IMR-90 (cell line): ENCODE data around the gene ADGRG2. TPM values are rescaled to one million over a fixed set of nuclear protein-coding genes. Genes with fewer than 3 reads are reported as not detected.

ENCODE experiments used
- ATAC-seq: fragments of 200-7000 bp; cut with Tn5 transposase; 2 replicates; pipeline ENCODE4 v1.9.1; 2020; ENCODE audit warnings: low read depth, mild to moderate bottlenecking, moderate library complexity
- BruUV-seq: library from RNA; stranded (reverse); fragments of 400-500 nt; replicated peaks from 2 replicates; lab custom pipeline; 2021; lab: Mats Ljungman, UMichigan
- CTCF ChIA-PET: fragments of 300-600 bp; formaldehyde crosslinking; extraction: SDS; loops from one replicate; lab custom pipeline; 2021; ENCODE audit warnings: antibody characterized with exemption; lab: Yijun Ruan, JAX
- POLR2A ChIA-PET: fragments of 300-600 bp; sonication (Branson Sonifier 250); formaldehyde crosslinking; loops from one replicate; lab custom pipeline; 2022; ENCODE audit warnings: antibody characterized with exemption; ENCODE audit not compliant: unreplicated experiment; lab: Charles Lee
- DNase-seq: peaks from one replicate; pipeline ENCODE4 v3.0.0; 2013
- H2AFZ ChIP-seq: replicated peaks from 2 replicates; pipeline ENCODE3; 2013; ENCODE audit warnings: low read length, mild to moderate bottlenecking; ENCODE audit not compliant: poor library complexity
- H2AK5ac ChIP-seq: 2 replicates; pipeline ENCODE4 v1.6.1; 2013; ENCODE audit warnings: low read depth, low read length, inconsistent platforms
- H2AK9ac ChIP-seq: replicated peaks from 2 replicates; pipeline ENCODE3; 2013; ENCODE audit warnings: mild to moderate bottlenecking, low read depth, low read length, moderate library complexity; ENCODE audit not compliant: poor library complexity
- H2BK120ac ChIP-seq: 2 replicates; pipeline ENCODE4 v1.6.1; 2013; ENCODE audit warnings: low read depth, low read length, inconsistent platforms
- H2BK15ac ChIP-seq: 3 replicates; pipeline ENCODE4 v1.6.1; 2013; ENCODE audit warnings: low read depth, low read length, inconsistent platforms
- H2BK20ac ChIP-seq: 2 replicates; pipeline ENCODE4 v1.6.1; 2013; ENCODE audit warnings: low read depth, mild to moderate bottlenecking, inconsistent platforms, low read length, moderate library complexity
- H2BK5ac ChIP-seq: 2 replicates; pipeline ENCODE4 v1.6.1; 2013; ENCODE audit warnings: mild to moderate bottlenecking, low read depth, low read length, inconsistent platforms; ENCODE audit not compliant: poor library complexity, severe bottlenecking
- H3K14ac ChIP-seq: replicated peaks from 2 replicates; pipeline ENCODE4 v1.6.1; 2013; ENCODE audit warnings: low read depth, low read length, inconsistent platforms
- H3K18ac ChIP-seq: 2 replicates; pipeline ENCODE4 v1.6.1; 2013; ENCODE audit warnings: low read depth, low read length, control low read depth
- H3K23ac ChIP-seq: 2 replicates; pipeline ENCODE4 v1.6.1; 2013; ENCODE audit warnings: low read depth, low read length, inconsistent platforms
- H3K27ac ChIP-seq: 2 replicates; pipeline ENCODE4 v1.5.1; 2013; ENCODE audit warnings: mild to moderate bottlenecking, control low read depth, low read length; ENCODE audit not compliant: insufficient read depth
- H3K27me3 ChIP-seq: 2 replicates; pipeline ENCODE4 v1.6.1; 2013; ENCODE audit warnings: low read length; ENCODE audit not compliant: control insufficient read depth, insufficient read depth
- H3K36me3 ChIP-seq: 2 replicates; pipeline ENCODE4 v1.6.1; 2013; ENCODE audit warnings: low read length, mixed read lengths; ENCODE audit not compliant: control insufficient read depth, insufficient read depth
- H3K4ac ChIP-seq: 2 replicates; pipeline ENCODE4 v1.6.1; 2013; ENCODE audit warnings: low read depth, low read length, inconsistent platforms
- H3K4me1 ChIP-seq: 2 replicates; pipeline ENCODE4 v1.6.1; 2013; ENCODE audit warnings: low read length, mixed read lengths; ENCODE audit not compliant: control insufficient read depth, insufficient read depth
- H3K4me2 ChIP-seq: 2 replicates; pipeline ENCODE4 v1.6.1; 2013; ENCODE audit warnings: low read depth, mild to moderate bottlenecking, control low read depth, low read length, moderate library complexity
- H3K4me3 ChIP-seq: 2 replicates; pipeline ENCODE4 v1.5.1; 2013; ENCODE audit warnings: low read depth, mild to moderate bottlenecking, control low read depth, low read length, moderate library complexity; ENCODE audit not compliant: insufficient read depth
- H3K56ac ChIP-seq: 2 replicates; pipeline ENCODE4 v1.6.1; 2013; ENCODE audit warnings: low read length, inconsistent platforms; ENCODE audit not compliant: insufficient read depth; ENCODE audit errors: extremely low read depth
- H3K79me1 ChIP-seq, 2 experiments: 2 replicates each; pipeline ENCODE4 v1.6.1; 2013; ENCODE audit warnings: low read length in 2 of 2, inconsistent platforms in 1 of 2, low read depth in 1 of 2
- H3K9ac ChIP-seq: 2 replicates; pipeline ENCODE4 v1.6.1; 2013; ENCODE audit warnings: low read depth, low read length, control low read depth
- H3K9me1 ChIP-seq: 2 replicates; pipeline ENCODE4 v1.6.1; 2013; ENCODE audit warnings: low read length, inconsistent platforms; ENCODE audit not compliant: insufficient read depth
- H3K9me3 ChIP-seq: 2 replicates; pipeline ENCODE4 v1.6.1; 2013; ENCODE audit warnings: low read length; ENCODE audit not compliant: control insufficient read depth, insufficient read depth
- H4K20me1 ChIP-seq: 2 replicates; pipeline ENCODE4 v1.6.1; 2013; ENCODE audit warnings: low read length, inconsistent platforms; ENCODE audit not compliant: insufficient read depth
- H4K5ac ChIP-seq: 2 replicates; pipeline ENCODE4 v1.6.1; 2013; ENCODE audit warnings: mild to moderate bottlenecking, low read depth, low read length, control low read depth
- H4K8ac ChIP-seq, 2 experiments: 2 replicates each; pipeline ENCODE4 v1.6.1; 2013; ENCODE audit warnings: low read depth in 2 of 2, low read length in 2 of 2, control low read depth in 1 of 2, inconsistent platforms in 1 of 2
- H4K91ac ChIP-seq: 2 replicates; pipeline ENCODE4 v1.6.1; 2013; ENCODE audit warnings: low read depth, low read length, inconsistent platforms; ENCODE audit not compliant: insufficient read depth
- BHLHE40 ChIP-seq: fragments of 150-350 bp; IDR thresholded peaks from 2 replicates; pipeline ENCODE4 v1.6.1; 2016; ENCODE audit warnings: mild to moderate bottlenecking, low read depth, low read length
- CEBPB ChIP-seq: IDR thresholded peaks from 2 replicates; pipeline ENCODE4 v1.6.1; 2012; ENCODE audit warnings: low read depth, low read length, improper control_type of control experiment
- CHD1 ChIP-seq: IDR thresholded peaks from 2 replicates; pipeline ENCODE4 v1.6.1; 2012; ENCODE audit warnings: low read depth, low read length, improper control_type of control experiment
- CTCF ChIP-seq: conservative IDR thresholded peaks from 2 replicates; pipeline ENCODE4 v1.5.1; 2012; ENCODE audit warnings: mild to moderate bottlenecking, low read depth, low read length, improper control_type of control experiment
- FOS ChIP-seq: fragments of 150-350 bp; IDR thresholded peaks from 2 replicates; pipeline ENCODE4 v1.6.1; 2016; ENCODE audit warnings: low read depth, low read length
- MAFK ChIP-seq: IDR thresholded peaks from 2 replicates; pipeline ENCODE4 v1.6.1; 2012; ENCODE audit warnings: low read depth, low read length, improper control_type of control experiment
- MAZ ChIP-seq: IDR thresholded peaks from 2 replicates; pipeline ENCODE4 v1.6.1; 2012; ENCODE audit warnings: low read depth, mild to moderate bottlenecking, low read length, improper control_type of control experiment, moderate library complexity, borderline replicate concordance
- MXI1 ChIP-seq: IDR thresholded peaks from 2 replicates; pipeline ENCODE4 v1.6.1; 2012; ENCODE audit warnings: low read depth, mild to moderate bottlenecking, low read length, moderate library complexity, borderline replicate concordance
- NFE2L2 ChIP-seq: fragments of 150-350 bp; IDR thresholded peaks from 2 replicates; pipeline ENCODE4 v1.6.1; 2016; ENCODE audit warnings: low read depth, mild to moderate bottlenecking, low read length
- POLR2A ChIP-seq: IDR thresholded peaks from 2 replicates; pipeline ENCODE4 v1.6.1; 2012; ENCODE audit warnings: mild to moderate bottlenecking, low read depth, low read length
- RAD21 ChIP-seq: IDR thresholded peaks from 2 replicates; pipeline ENCODE4 v1.6.1; 2012; ENCODE audit warnings: low read length, improper control_type of control experiment
- RCOR1 ChIP-seq: IDR thresholded peaks from 2 replicates; pipeline ENCODE4 v1.6.1; 2012; ENCODE audit warnings: mild to moderate bottlenecking, low read length, improper control_type of control experiment; ENCODE audit not compliant: insufficient replicate concordance
- RFX5 ChIP-seq: IDR thresholded peaks from 2 replicates; pipeline ENCODE4 v1.8.0; 2012; ENCODE audit warnings: low read depth, mild to moderate bottlenecking, low read length, moderate library complexity
- SMC3 ChIP-seq: fragments of 150-350 bp; IDR thresholded peaks from 2 replicates; pipeline ENCODE4 v1.6.1; 2016; ENCODE audit warnings: low read depth, mild to moderate bottlenecking, antibody characterized with exemption, low read length, moderate library complexity
- USF2 ChIP-seq: fragments of 150-350 bp; IDR thresholded peaks from 2 replicates; pipeline ENCODE4 v1.6.1; 2017; ENCODE audit warnings: mild to moderate bottlenecking, antibody characterized with exemption, low read length, low read depth
- WGBS, 2 experiments: methylation state at CpG; one replicate each; pipeline versions ENCODE4 v1.1.5 to v1.1.7; 2013; ENCODE audit warnings: missing lambda C conversion rate in 2 of 2; ENCODE audit not compliant: insufficient read length in 1 of 2; ENCODE audit errors: extremely low coverage in 2 of 2; 5-methylcytosine and 5-hydroxymethylcytosine counted together
- dilution Hi-C: fragments of 300-500 bp; cut with HindIII; formaldehyde crosslinking; loops from one replicate; pipeline ENCODE4 v1.14.3; 2018; ENCODE audit warnings: low sequenced_read_pairs; ENCODE audit not compliant: unreplicated experiment
- in situ Hi-C: fragments of 300-500 bp; cut with MboI; formaldehyde crosslinking; loops from 3 replicates; pipeline ENCODE4 v1.14.3; 2019; ENCODE audit warnings: low sequenced_read_pairs, inconsistent platforms, mixed read lengths
- intact Hi-C: fragments of 100-400 bp; cut with micrococcal nuclease; formaldehyde crosslinking; loops from 2 replicates; pipeline ENCODE4 v1.10.0; 2022
- polyA plus RNA-seq, 3 experiments: library from polyadenylated mRNA; depleted of rRNA; stranded (reverse); fragments of >200 nt; gene quantifications; 2 replicates each; pipeline ENCODE4 v1.2.3, GENCODE V29; 2012; ENCODE audit warnings: low replicate concordance in 1 of 3
- total RNA-seq: library from RNA; depleted of rRNA; stranded (reverse); fragments of >200 nt; gene quantifications from 2 replicates; pipeline ENCODE4 v1.2.3, GENCODE V29; 2012
- TF ChIP-seq, protein P1 (sequence below): fragments of 150-350 bp; IDR thresholded peaks from 2 replicates; pipeline ENCODE4 v1.6.1; 2016; ENCODE audit warnings: low read depth, mild to moderate bottlenecking, low read length, moderate library complexity, borderline replicate concordance

ADGRG2 gene
- total and polyA plus RNA-seq, 2 of the 4 experiments (the other 2 are of a cell fraction), result under 0.01 to 0.07 TPM

- Histone ChIP-seq H3K18ac (no peak overlapping the region), H3K9ac (no peak overlapping the region), H3K27ac (no peak overlapping the region), H3K56ac (no peak overlapping the region), H2AK9ac (no peak overlapping the region), H2BK20ac (no peak overlapping the region), H2AK5ac (no peak overlapping the region), H3K9me3 (no peaks in the 10 kb centered on the region), H3K9me1 (no peaks in the 10 kb centered on the region), H2BK5ac (no peak overlapping the region), H2AFZ (no peak overlapping the region), H4K20me1 (no peaks in the 10 kb centered on the region), H3K27me3 (no peaks in the 10 kb centered on the region), H3K4me3 (no peak overlapping the region), H4K5ac (no peak overlapping the region), H3K36me3 (no peaks in the 10 kb centered on the region), H3K4me2 (no peak overlapping the region), H3K14ac (no peak overlapping the region), H3K4me1 (no peaks in the 10 kb centered on the region), H3K4ac (no peak overlapping the region), H2BK120ac (no peak overlapping the region), H4K91ac (no peak overlapping the region), H3K79me1 (no peaks in the 10 kb centered on the region; a peak in 1 of 4 replicates), H2BK15ac (no peak overlapping the region), H3K23ac (no peak overlapping the region), H4K8ac (no peak overlapping the region)
- TF ChIP-seq RAD21, result no peak
- TF ChIP-seq SMC3, result no peak
- TF ChIP-seq MAFK, result no peak
- no peak for TF ChIP-seq BHLHE40
- no peak for TF ChIP-seq CTCF
- TF ChIP-seq, protein P1, sequence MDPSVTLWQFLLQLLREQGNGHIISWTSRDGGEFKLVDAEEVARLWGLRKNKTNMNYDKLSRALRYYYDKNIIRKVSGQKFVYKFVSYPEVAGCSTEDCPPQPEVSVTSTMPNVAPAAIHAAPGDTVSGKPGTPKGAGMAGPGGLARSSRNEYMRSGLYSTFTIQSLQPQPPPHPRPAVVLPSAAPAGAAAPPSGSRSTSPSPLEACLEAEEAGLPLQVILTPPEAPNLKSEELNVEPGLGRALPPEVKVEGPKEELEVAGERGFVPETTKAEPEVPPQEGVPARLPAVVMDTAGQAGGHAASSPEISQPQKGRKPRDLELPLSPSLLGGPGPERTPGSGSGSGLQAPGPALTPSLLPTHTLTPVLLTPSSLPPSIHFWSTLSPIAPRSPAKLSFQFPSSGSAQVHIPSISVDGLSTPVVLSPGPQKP, result no peak
- TF ChIP-seq MAZ, result no peak
- no peak for TF ChIP-seq RCOR1
- TF ChIP-seq MXI1, result no peak
- TF ChIP-seq NFE2L2, result no peak
- no peak for TF ChIP-seq CHD1
- no peak for TF ChIP-seq FOS
- no peak for TF ChIP-seq USF2
- TF ChIP-seq RFX5, result no peak
- TF ChIP-seq CEBPB, result no peak
- TF ChIP-seq POLR2A, result no peak
- ChIA-PET CTCF (no interaction called here), POLR2A (no interaction called here)
- in situ Hi-C loops, result no loop called here
- intact Hi-C loops, result no loop called here
- ATAC-seq (no peak), DNase-seq (no peak)
- no TSS peak for BruUV-seq
- dilution Hi-C loops, result no loop called here
- WGBS, 2 experiments, result no CpG with 5 or more reads among the region's 9 CpGs
Observed at GRCh38 chrX:18964901-18965300, 157.4 kb downstream of the ADGRG2 start.
